K562 (cell line): ENCODE results near the gene LIG3. TPM values are rescaled to one million over a fixed set of nuclear protein-coding genes. Genes with fewer than 3 reads are reported as not detected.

Experiments
- BHLHE40 ChIP-seq: IDR thresholded peaks from 2 replicates; pipeline ENCODE4 v1.6.1; 2011; ENCODE audit warnings: low read length, improper control_type of control experiment
- CAMTA2 ChIP-seq: fragments of 250-450 bp; sonication (Bioruptor Pico); conservative IDR thresholded peaks from 2 replicates; pipeline ENCODE4 v1.5.1; 2022
- CEBPG ChIP-seq, 3 experiments: fragments of 200-800 bp in 1 of 3; sonication (Bioruptor generic) in 1 of 3; sonication (generic) in 1 of 3; formaldehyde crosslinking in 1 of 3; IDR thresholded peaks in 2 of 3; conservative IDR thresholded peaks in 1 of 3; 2 replicates each; pipeline versions ENCODE4 v1.6.1 to v1.8.0; 2016 to 2022; ENCODE audit warnings: missing compliant biosample characterization in 2 of 3, missing genetic modification characterization in 2 of 3, mild to moderate bottlenecking in 1 of 3, missing genetic modification reagents in 1 of 3
- CREB1 ChIP-seq, 2 experiments: sonication (generic) in 1 of 2; formaldehyde crosslinking in 1 of 2; IDR thresholded peaks; 2 replicates each; pipeline versions ENCODE4 v1.6.1 to v1.8.0; 2012 to 2022; ENCODE audit warnings: inconsistent platforms in 1 of 2, mild to moderate bottlenecking in 1 of 2, missing genetic modification reagents in 1 of 2, moderate library complexity in 1 of 2
- FOXJ3 ChIP-seq: sonication (generic); formaldehyde crosslinking; IDR thresholded peaks from 2 replicates; pipeline ENCODE4 v1.4.0; 2020; ENCODE audit warnings: mild to moderate bottlenecking, missing genetic modification reagents
- FOXO4 ChIP-seq: fragments of 450-650 bp; formaldehyde crosslinking; IDR thresholded peaks from 2 replicates; pipeline ENCODE4 v1.4.0; 2020; ENCODE audit warnings: mild to moderate bottlenecking, moderate library complexity
- HNRNPH1 ChIP-seq: fragments of 200-400 bp; formaldehyde crosslinking; optimal IDR thresholded peaks from 2 replicates; pipeline ENCODE3; 2017; ENCODE audit warnings: low read depth, mild to moderate bottlenecking, low read length, moderate library complexity
- HNRNPL ChIP-seq: fragments of 200-400 bp; formaldehyde crosslinking; IDR thresholded peaks from 2 replicates; pipeline ENCODE4 v1.6.1; 2017; ENCODE audit warnings: low read depth, mild to moderate bottlenecking, low read length
- KLF1 ChIP-seq: fragments of 450-650 bp; IDR thresholded peaks from 2 replicates; pipeline ENCODE4 v1.6.1; 2016; ENCODE audit warnings: missing genetic modification characterization, missing compliant biosample characterization
- KLF10 ChIP-seq: fragments of 250-450 bp; sonication (Bioruptor Pico); IDR thresholded peaks from 2 replicates; pipeline ENCODE4 v1.6.1; 2021; ENCODE audit warnings: matching md5 sums
- NR1H2 ChIP-seq: sonication (generic); formaldehyde crosslinking; IDR thresholded peaks from 2 replicates; pipeline ENCODE4 v1.4.0; 2020; ENCODE audit warnings: mild to moderate bottlenecking, missing genetic modification reagents
- POU5F1 ChIP-seq: fragments of 150-350 bp; IDR thresholded peaks from 2 replicates; pipeline ENCODE4 v1.6.1; 2014; ENCODE audit warnings: borderline replicate concordance, low read length, low read depth, mild to moderate bottlenecking; ENCODE audit not compliant: partially characterized antibody
- RHOXF2B ChIP-seq: fragments of 250-450 bp; sonication (Bioruptor Pico); conservative IDR thresholded peaks from 2 replicates; pipeline ENCODE4 v1.5.1; 2021
- RUNX1 ChIP-seq: sonication (generic); IDR thresholded peaks from 2 replicates; pipeline ENCODE4 v1.6.1; 2016; ENCODE audit warnings: antibody characterized with exemption, low read depth
- SAP30 ChIP-seq: fragments of 200-600 bp; sonication (generic); IDR thresholded peaks from 2 replicates; pipeline ENCODE4 v1.6.1; 2012; ENCODE audit warnings: borderline replicate concordance, low read depth, mild to moderate bottlenecking, moderate library complexity, low read length, control low read depth, inconsistent platforms; ENCODE audit not compliant: insufficient read depth, poor library complexity, severe bottlenecking
- ZBTB7A ChIP-seq: IDR thresholded peaks from 2 replicates; pipeline ENCODE4 v1.6.1; 2011; ENCODE audit warnings: low read depth, mild to moderate bottlenecking, low read length, moderate library complexity, borderline replicate concordance; ENCODE audit not compliant: control insufficient read depth
- ZC3H11A ChIP-seq: IDR thresholded peaks from 2 replicates; pipeline ENCODE4 v1.6.1; 2012; ENCODE audit warnings: low read depth, low read length, improper control_type of control experiment
- ZFP30 ChIP-seq: fragments of 250-450 bp; sonication (Bioruptor Pico); IDR thresholded peaks from 2 replicates; pipeline ENCODE4 v1.8.0; 2022; ENCODE audit warnings: moderate library complexity, mild to moderate bottlenecking, inconsistent platforms, borderline replicate concordance
- ZKSCAN8 ChIP-seq: fragments of 200-800 bp; sonication (Bioruptor generic); IDR thresholded peaks from 2 replicates; pipeline ENCODE4 v1.6.1; 2016; ENCODE audit warnings: missing genetic modification characterization, missing compliant biosample characterization
- ZNF324 ChIP-seq: fragments of 250-450 bp; sonication (Bioruptor Pico); IDR thresholded peaks from 2 replicates; pipeline ENCODE4 v1.4.0; 2020; ENCODE audit warnings: mild to moderate bottlenecking
- polyA plus RNA-seq, 8 experiments: library from polyadenylated mRNA; depleted of rRNA in 4 of 8; stranded (reverse) in 5 of 8; unstranded in 3 of 8; fragments of >200 nt; fragmentation: Nextera tagmentation in 2 of 8; fragmentation: Illumina TruSeq in 1 of 8; extraction: Ambion mirVana in 2 of 8; extraction: Trizol in 1 of 8; gene quantifications; 2 replicates each; pipeline versions ENCODE4 v1.2.1 to v1.2.3, GENCODE V29; 2011 to 2014; ENCODE audit warnings: inconsistent platforms in 1 of 8, missing spikeins in 1 of 8
- total RNA-seq, 7 experiments: library from RNA; depleted of rRNA in 6 of 7; stranded (reverse); fragments of >200 nt in 6 of 7; fragmentation: Illumina TruSeq in 2 of 7; extraction: Trizol in 2 of 7; gene quantifications; 2 replicates each; pipeline versions ENCODE4 v1.2.1 to v1.2.3, GENCODE V29; 2011 to 2021; ENCODE audit warnings: low replicate concordance in 1 of 7
- TF ChIP-seq, protein P1 (sequence below): fragments of 200-800 bp; sonication (Bioruptor generic); IDR thresholded peaks from 2 replicates; pipeline ENCODE4 v1.6.1; 2017; ENCODE audit warnings: missing genetic modification characterization, missing compliant biosample characterization
- TF ChIP-seq, protein P2 (sequence below): fragments of 250-450 bp; sonication (Bioruptor Pico); IDR thresholded peaks from 2 replicates; pipeline ENCODE4 v1.4.0; 2020; ENCODE audit warnings: mild to moderate bottlenecking
- TF ChIP-seq, protein P3 (sequence below): fragments of 250-450 bp; sonication (Bioruptor Pico); IDR thresholded peaks from 2 replicates; pipeline ENCODE4 v1.9.0; 2021; ENCODE audit warnings: mild to moderate bottlenecking

LIG3 gene
- total and polyA plus RNA-seq, 9 of the 15 experiments (the other 6 are each of a cell fraction or from before 2014, with no cell fraction given): 7.6 to 75.0 (median 43.0) TPM

- TF ChIP-seq, protein P1, sequence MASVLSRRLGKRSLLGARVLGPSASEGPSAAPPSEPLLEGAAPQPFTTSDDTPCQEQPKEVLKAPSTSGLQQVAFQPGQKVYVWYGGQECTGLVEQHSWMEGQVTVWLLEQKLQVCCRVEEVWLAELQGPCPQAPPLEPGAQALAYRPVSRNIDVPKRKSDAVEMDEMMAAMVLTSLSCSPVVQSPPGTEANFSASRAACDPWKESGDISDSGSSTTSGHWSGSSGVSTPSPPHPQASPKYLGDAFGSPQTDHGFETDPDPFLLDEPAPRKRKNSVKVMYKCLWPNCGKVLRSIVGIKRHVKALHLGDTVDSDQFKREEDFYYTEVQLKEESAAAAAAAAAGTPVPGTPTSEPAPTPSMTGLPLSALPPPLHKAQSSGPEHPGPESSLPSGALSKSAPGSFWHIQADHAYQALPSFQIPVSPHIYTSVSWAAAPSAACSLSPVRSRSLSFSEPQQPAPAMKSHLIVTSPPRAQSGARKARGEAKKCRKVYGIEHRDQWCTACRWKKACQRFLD (CRISPR knock-in tag): no peak
- TF ChIP-seq CAMTA2: no peak
- no peak for TF ChIP-seq ZC3H11A
- no peak for TF ChIP-seq HNRNPL
- TF ChIP-seq SAP30: no peak
- TF ChIP-seq, protein P2, sequence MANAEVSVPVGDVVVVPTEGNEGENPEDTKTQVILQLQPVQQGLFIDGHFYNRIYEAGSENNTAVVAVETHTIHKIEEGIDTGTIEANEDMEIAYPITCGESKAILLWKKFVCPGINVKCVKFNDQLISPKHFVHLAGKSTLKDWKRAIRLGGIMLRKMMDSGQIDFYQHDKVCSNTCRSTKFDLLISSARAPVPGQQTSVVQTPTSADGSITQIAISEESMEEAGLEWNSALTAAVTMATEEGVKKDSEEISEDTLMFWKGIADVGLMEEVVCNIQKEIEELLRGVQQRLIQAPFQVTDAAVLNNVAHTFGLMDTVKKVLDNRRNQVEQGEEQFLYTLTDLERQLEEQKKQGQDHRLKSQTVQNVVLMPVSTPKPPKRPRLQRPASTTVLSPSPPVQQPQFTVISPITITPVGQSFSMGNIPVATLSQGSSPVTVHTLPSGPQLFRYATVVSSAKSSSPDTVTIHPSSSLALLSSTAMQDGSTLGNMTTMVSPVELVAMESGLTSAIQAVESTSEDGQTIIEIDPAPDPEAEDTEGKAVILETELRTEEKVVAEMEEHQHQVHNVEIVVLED (CRISPR knock-in tag): no peak
- TF ChIP-seq ZFP30 (CRISPR knock-in tag): no peak
- TF ChIP-seq RHOXF2B (CRISPR knock-in tag): no peak
- no peak for TF ChIP-seq BHLHE40
- no peak for TF ChIP-seq RUNX1
- TF ChIP-seq HNRNPH1: no peak
- TF ChIP-seq KLF10 (CRISPR knock-in tag): no peak
- TF ChIP-seq ZNF324 (CRISPR knock-in tag): no peak
- TF ChIP-seq FOXO4 (CRISPR knock-in tag): no peak
- TF ChIP-seq FOXJ3 (CRISPR knock-in tag): no peak
- TF ChIP-seq, protein P3, sequence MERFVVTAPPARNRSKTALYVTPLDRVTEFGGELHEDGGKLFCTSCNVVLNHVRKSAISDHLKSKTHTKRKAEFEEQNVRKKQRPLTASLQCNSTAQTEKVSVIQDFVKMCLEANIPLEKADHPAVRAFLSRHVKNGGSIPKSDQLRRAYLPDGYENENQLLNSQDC (CRISPR knock-in tag): no peak; the same call in 1 of the 2 replicates
- peak; percentile 95 for TF ChIP-seq CREB1 (IDR thresholded peaks at IDR 0.05)
- peak; percentile 94 for TF ChIP-seq CREB1 (CRISPR knock-in tag; IDR thresholded peaks at IDR 0.05)
- no peak for TF ChIP-seq CEBPG (CRISPR knock-in tag; IDR thresholded peaks at IDR 0.05)
- TF ChIP-seq CEBPG (tag; conservative IDR thresholded peaks at IDR 0.05 in 1 of 2, IDR thresholded peaks at IDR 0.05 in 1 of 2): no peak
- no peak for TF ChIP-seq ZBTB7A
- TF ChIP-seq KLF1 (tag): no peak
- TF ChIP-seq ZKSCAN8 (CRISPR knock-in tag): no peak
- TF ChIP-seq NR1H2 (CRISPR knock-in tag): no peak
- TF ChIP-seq POU5F1: no peak
These were observed 19.0 kb upstream of the LIG3 start, which contains the start of the genes CCT6B and ZNF830 (continued) for GRCh38 chr17:34961093-34961911.
